SK-N-SH treated with all-trans-retinoic acid at 6 μM for 48 hours (cell line): ENCODE results near the gene SUPT4H1.

Experiments
- ATAC-seq: fragments of 200-7000 bp; cut with Tn5 transposase; 3 replicates; pipeline ENCODE4 v1.9.1; 2020; ENCODE audit warnings: mild to moderate bottlenecking, moderate library complexity
- ARNTL ChIP-seq: fragments of 450-650 bp; formaldehyde crosslinking; IDR thresholded peaks from 2 replicates; pipeline ENCODE4 v1.5.0; 2020; ENCODE audit warnings: low read depth, mild to moderate bottlenecking, moderate library complexity, borderline replicate concordance
- BACH2 ChIP-seq: fragments of 250-450 bp; sonication (Bioruptor Pico); IDR thresholded peaks from 2 replicates; pipeline ENCODE4 v1.9.0; 2021; ENCODE audit warnings: mild to moderate bottlenecking, borderline replicate concordance
- CREB5 ChIP-seq: fragments of 250-450 bp; sonication (Bioruptor Pico); IDR thresholded peaks from 2 replicates; pipeline ENCODE4 v1.5.1; 2020; ENCODE audit warnings: low read depth, mild to moderate bottlenecking, moderate library complexity
- CSDC2 ChIP-seq: fragments of 250-450 bp; sonication (Bioruptor Pico); IDR thresholded peaks from 2 replicates; pipeline ENCODE4 v1.5.0; 2020; ENCODE audit warnings: mild to moderate bottlenecking, moderate library complexity
- ESRRG ChIP-seq: fragments of 250-450 bp; sonication (Bioruptor Pico); IDR thresholded peaks from 2 replicates; pipeline ENCODE4 v1.6.1; 2021; ENCODE audit warnings: mild to moderate bottlenecking
- GLIS3 ChIP-seq: fragments of 250-450 bp; sonication (Bioruptor Pico); IDR thresholded peaks from 2 replicates; pipeline ENCODE4 v1.5.0; 2020; ENCODE audit warnings: mild to moderate bottlenecking, moderate library complexity
- OSR1 ChIP-seq: fragments of 250-450 bp; sonication (Bioruptor Pico); IDR thresholded peaks from 2 replicates; pipeline ENCODE4 v1.8.0; 2022; ENCODE audit warnings: moderate library complexity, mild to moderate bottlenecking, inconsistent platforms
- PATZ1 ChIP-seq: fragments of 250-450 bp; sonication (Bioruptor Pico); IDR thresholded peaks from 2 replicates; pipeline ENCODE4 v1.8.0; 2020; ENCODE audit warnings: mild to moderate bottlenecking, moderate library complexity, borderline replicate concordance
- POU6F1 ChIP-seq: fragments of 250-450 bp; sonication (Bioruptor Pico); IDR thresholded peaks from 2 replicates; pipeline ENCODE4 v1.8.0; 2021; ENCODE audit warnings: low read depth, mild to moderate bottlenecking, moderate library complexity, borderline replicate concordance
- TSHZ2 ChIP-seq: fragments of 250-450 bp; sonication (Bioruptor Pico); IDR thresholded peaks from 2 replicates; pipeline ENCODE4 v1.5.0; 2020; ENCODE audit warnings: mild to moderate bottlenecking, moderate library complexity
- ZFP30 ChIP-seq: fragments of 450-650 bp; formaldehyde crosslinking; IDR thresholded peaks from 2 replicates; pipeline ENCODE4 v1.5.0; 2022; ENCODE audit warnings: mild to moderate bottlenecking, moderate library complexity
- ZNF565 ChIP-seq: fragments of 450-650 bp; formaldehyde crosslinking; conservative IDR thresholded peaks from 2 replicates; pipeline ENCODE4 v1.5.0; 2020; ENCODE audit warnings: low read depth, mild to moderate bottlenecking, moderate library complexity
- ZNF70 ChIP-seq: fragments of 450-650 bp; formaldehyde crosslinking; IDR thresholded peaks from 2 replicates; pipeline ENCODE4 v1.5.0; 2020; ENCODE audit warnings: mild to moderate bottlenecking, moderate library complexity
- ZNF8 ChIP-seq: fragments of 450-650 bp; formaldehyde crosslinking; IDR thresholded peaks from 2 replicates; pipeline ENCODE4 v1.5.0; 2020; ENCODE audit warnings: mild to moderate bottlenecking, moderate library complexity

SUPT4H1 gene

GRCh38 chr17:58311429-58311894 lies 40.5 kb downstream of the SUPT4H1 start:
- no peak for ATAC-seq
- no peak for TF ChIP-seq CREB5 (CRISPR knock-in tag)
- no peak for TF ChIP-seq ARNTL
- no peak for TF ChIP-seq ESRRG (CRISPR knock-in tag)
- no peak for TF ChIP-seq ZNF8 (CRISPR knock-in tag)
- no peak for TF ChIP-seq OSR1 (CRISPR knock-in tag)
- no peak for TF ChIP-seq TSHZ2 (CRISPR knock-in tag)

GRCh38 chr17:58310511-58311428 lies 41.2 kb downstream of the SUPT4H1 start:
- ATAC-seq: no peak
- TF ChIP-seq ESRRG (CRISPR knock-in tag) (no peak), ZNF565 (CRISPR knock-in tag) (no peak), ZFP30 (no peak), CSDC2 (CRISPR knock-in tag) (no peak), TSHZ2 (CRISPR knock-in tag) (no peak), GLIS3 (CRISPR knock-in tag) (no peak), CREB5 (CRISPR knock-in tag) (no peak), POU6F1 (CRISPR knock-in tag) (no peak), BACH2 (no peak), ZNF70 (CRISPR knock-in tag) (no peak), ZNF8 (CRISPR knock-in tag) (no peak), PATZ1 (CRISPR knock-in tag) (no peak)

GRCh38 chr17:58309918-58310259 lies 42.1 kb downstream of the SUPT4H1 start:
- TF ChIP-seq TSHZ2 (CRISPR knock-in tag) (no peak), CREB5 (CRISPR knock-in tag) (no peak), BACH2 (no peak), ZNF565 (CRISPR knock-in tag) (no peak), ESRRG (CRISPR knock-in tag) (no peak)
- TF ChIP-seq, all 23 proteins: peak for 0
- ATAC-seq: no peak
